Measurements from ENCODE around the gene CEP131.

CEP131 gene

DNA sequence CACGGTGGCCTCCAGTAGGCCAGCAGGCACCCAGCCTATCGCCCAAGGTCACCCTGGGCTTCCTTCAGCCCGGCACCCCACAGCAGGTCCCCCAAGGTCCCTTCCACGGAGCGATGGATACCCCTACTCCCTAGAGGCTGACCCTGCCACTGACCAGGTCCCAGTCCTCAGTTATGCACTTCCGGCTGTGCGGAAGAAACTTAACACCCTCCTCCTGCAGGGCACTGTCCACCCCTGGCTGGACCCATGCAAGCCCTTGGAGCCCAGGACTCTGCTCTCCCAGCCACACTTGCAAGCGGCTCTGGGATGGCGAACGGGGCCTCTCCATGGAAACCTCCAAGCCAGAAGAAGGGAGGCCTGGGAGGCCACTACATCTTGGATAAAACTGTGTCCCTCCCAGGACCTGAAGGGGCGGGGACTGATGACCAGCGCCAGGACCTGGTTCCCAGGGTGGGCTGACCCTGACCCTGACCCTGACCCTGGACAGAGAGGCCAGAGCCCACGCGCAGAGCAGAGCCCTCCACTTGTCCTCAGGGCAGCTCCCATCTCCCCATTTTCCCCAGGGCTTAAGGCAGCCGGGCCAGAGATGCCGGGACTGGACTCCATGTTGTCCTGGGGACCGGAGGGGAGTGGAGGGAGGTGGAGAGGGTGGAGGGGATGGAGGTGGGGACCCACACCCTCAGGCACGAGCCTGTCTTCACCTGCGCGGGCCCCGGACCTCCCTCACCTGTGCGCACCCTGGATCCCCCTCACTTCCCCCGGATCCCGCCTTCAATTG lies 734 bp downstream of the CEP131 start:
- Histone ChIP-seq H3K27ac (ENCODE audit: extremely low read depth, low read depth, low read length) (peak overlapping the region; percentile 78; the same call in 1 of the 2 replicates), H3K36me3 (ENCODE audit: control insufficient read depth in 2 of 2, insufficient read depth in 1 of 2, low read length in 2 of 2) (peaks cover 0 to 28% of the 10 kb centered on the region in 2 experiments; a peak in 2 of 3 replicates), H3K4me1 (ENCODE audit: control insufficient read depth, insufficient read depth, low read length) (peaks cover 13% of the 10 kb centered on the region), H3K4me3 (ENCODE audit: low read depth, low read length) (peak overlapping the region; percentile 86), H3K9me3 (ENCODE audit: control insufficient read depth, insufficient read depth, low read depth, low read length) (no peaks in the 10 kb centered on the region)
- POLR2A ChIA-PET = interaction anchor here (0.8 to 1.4 kb wide), 22 partner anchors 12 to 767 kb away, joined by 3 to 55 read pairs (median 4); partner anchors contain the start of genes ARL16, BAHCC1, CCDC137 and HGS
- CTCF ChIA-PET = interaction anchor here (0.6 to 1.0 kb wide), 4 partner anchors 11 to 204 kb away, joined by 3 read pairs; no protein-coding TSS in a partner anchor
- no peak for TF ChIP-seq ZNF175 (tag by site-specific recombination; IDR thresholded peaks at IDR 0.05)
- TF ChIP-seq ZNF398 (tag by site-specific recombination; IDR thresholded peaks at IDR 0.05) = peak; percentile 79
- TF ChIP-seq SP2 (tag by site-specific recombination; IDR thresholded peaks at IDR 0.05) = peak; percentile 34; the same call in 1 of the 2 replicates
- TF ChIP-seq ZNF548 (tag by site-specific recombination; IDR thresholded peaks at IDR 0.05) = no peak
- TF ChIP-seq MZF1 (tag by site-specific recombination; IDR thresholded peaks at IDR 0.05; ENCODE audit: borderline replicate concordance) = no peak
- TF ChIP-seq ZBTB7A (tag by site-specific recombination; IDR thresholded peaks at IDR 0.05; ENCODE audit: low read depth) = 0 out of 2 replicates have a peak, but pooled peaks have one; percentile 68
- TF ChIP-seq EGR2 (tag by site-specific recombination; IDR thresholded peaks at IDR 0.05; ENCODE audit: low read depth) = peak; percentile 25
- 0 out of 2 replicates have a peak, but pooled peaks have one; percentile 8 for TF ChIP-seq KLF1 (tag by site-specific recombination; IDR thresholded peaks at IDR 0.05)
- no peak for TF ChIP-seq GLIS1 (tag by site-specific recombination; IDR thresholded peaks at IDR 0.05)
- TF ChIP-seq ZNF146 (tag by site-specific recombination; IDR thresholded peaks at IDR 0.05) = no peak
- TF ChIP-seq ZNF621 (tag by site-specific recombination; IDR thresholded peaks at IDR 0.05) = no peak
- TF ChIP-seq, protein P1, sequence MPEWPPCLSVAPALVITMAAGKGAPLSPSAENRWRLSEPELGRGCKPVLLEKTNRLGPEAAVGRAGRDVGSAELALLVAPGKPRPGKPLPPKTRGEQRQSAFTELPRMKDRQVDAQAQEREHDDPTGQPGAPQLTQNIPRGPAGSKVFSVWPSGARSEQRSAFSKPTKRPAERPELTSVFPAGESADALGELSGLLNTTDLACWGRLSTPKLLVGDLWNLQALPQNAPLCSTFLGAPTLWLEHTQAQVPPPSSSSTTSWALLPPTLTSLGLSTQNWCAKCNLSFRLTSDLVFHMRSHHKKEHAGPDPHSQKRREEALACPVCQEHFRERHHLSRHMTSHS (tag by site-specific recombination; IDR thresholded peaks at IDR 0.05) = no peak

GRCh38 chr17:81221371-81221841 lies 1.4 kb downstream of the CEP131 start:
- Histone ChIP-seq H3K4me1 (ENCODE audit: control insufficient read depth, insufficient read depth, low read length) (peaks cover 13% of the 10 kb centered on the region), H3K36me3 (ENCODE audit: control insufficient read depth in 2 of 2, insufficient read depth in 1 of 2, low read length in 2 of 2) (peaks cover 0 to 34% of the 10 kb centered on the region in 2 experiments; a peak in 2 of 3 replicates), H3K4me3 (ENCODE audit: low read depth, low read length) (peak overlapping the region; percentile 86), H3K27ac (ENCODE audit: extremely low read depth, low read depth, low read length) (no peak overlapping the region), H3K9me3 (ENCODE audit: control insufficient read depth, insufficient read depth, low read depth, low read length) (no peaks in the 10 kb centered on the region)
- ChIA-PET POLR2A (interaction anchor here (0.6 to 1.4 kb wide), 2 partner anchors 18 to 59 kb away, joined by 3 to 4 read pairs; partner anchors contain the start of genes NDUFAF8 and TEPSIN), CTCF (interaction anchor here (0.6 to 1.0 kb wide), 3 partner anchors 10 to 119 kb away, joined by 3 to 5 read pairs (median 3); no protein-coding TSS in a partner anchor)
- no peak for TF ChIP-seq HOXA7 (CRISPR knock-in tag; IDR thresholded peaks at IDR 0.05; ENCODE audit: borderline replicate concordance)
- TF ChIP-seq ZNF600 (tag by site-specific recombination; IDR thresholded peaks at IDR 0.05) = peak; percentile 91
- TF ChIP-seq SP7 (tag by site-specific recombination; IDR thresholded peaks at IDR 0.05) = no peak
- TF ChIP-seq ZNF302 (tag by site-specific recombination; IDR thresholded peaks at IDR 0.05; ENCODE audit: low read depth) = no peak
- TF ChIP-seq, protein P2, sequence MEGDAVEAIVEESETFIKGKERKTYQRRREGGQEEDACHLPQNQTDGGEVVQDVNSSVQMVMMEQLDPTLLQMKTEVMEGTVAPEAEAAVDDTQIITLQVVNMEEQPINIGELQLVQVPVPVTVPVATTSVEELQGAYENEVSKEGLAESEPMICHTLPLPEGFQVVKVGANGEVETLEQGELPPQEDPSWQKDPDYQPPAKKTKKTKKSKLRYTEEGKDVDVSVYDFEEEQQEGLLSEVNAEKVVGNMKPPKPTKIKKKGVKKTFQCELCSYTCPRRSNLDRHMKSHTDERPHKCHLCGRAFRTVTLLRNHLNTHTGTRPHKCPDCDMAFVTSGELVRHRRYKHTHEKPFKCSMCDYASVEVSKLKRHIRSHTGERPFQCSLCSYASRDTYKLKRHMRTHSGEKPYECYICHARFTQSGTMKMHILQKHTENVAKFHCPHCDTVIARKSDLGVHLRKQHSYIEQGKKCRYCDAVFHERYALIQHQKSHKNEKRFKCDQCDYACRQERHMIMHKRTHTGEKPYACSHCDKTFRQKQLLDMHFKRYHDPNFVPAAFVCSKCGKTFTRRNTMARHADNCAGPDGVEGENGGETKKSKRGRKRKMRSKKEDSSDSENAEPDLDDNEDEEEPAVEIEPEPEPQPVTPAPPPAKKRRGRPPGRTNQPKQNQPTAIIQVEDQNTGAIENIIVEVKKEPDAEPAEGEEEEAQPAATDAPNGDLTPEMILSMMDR (tag by site-specific recombination; IDR thresholded peaks at IDR 0.05) = no peak
- 0 out of 2 replicates have a peak, but pooled peaks have one; percentile 18 for TF ChIP-seq ZIC2 (tag by site-specific recombination; IDR thresholded peaks at IDR 0.05)
- TF ChIP-seq ZNF768 (tag by site-specific recombination; IDR thresholded peaks at IDR 0.05) = no peak
- TF ChIP-seq ZNF677 (tag by site-specific recombination; IDR thresholded peaks at IDR 0.05) = no peak
- no peak for TF ChIP-seq ZNF654 (tag by site-specific recombination; IDR thresholded peaks at IDR 0.05; ENCODE audit: low read depth)
- TF ChIP-seq ZNF48 (tag by site-specific recombination; IDR thresholded peaks at IDR 0.05) = no peak
- TF ChIP-seq ZNF404 (tag by site-specific recombination; IDR thresholded peaks at IDR 0.05) = no peak
- TF ChIP-seq ZNF140 (tag by site-specific recombination; IDR thresholded peaks at IDR 0.05) = no peak
- TF ChIP-seq ZNF514 (tag by site-specific recombination; IDR thresholded peaks at IDR 0.05) = no peak
- TF ChIP-seq, protein P3, sequence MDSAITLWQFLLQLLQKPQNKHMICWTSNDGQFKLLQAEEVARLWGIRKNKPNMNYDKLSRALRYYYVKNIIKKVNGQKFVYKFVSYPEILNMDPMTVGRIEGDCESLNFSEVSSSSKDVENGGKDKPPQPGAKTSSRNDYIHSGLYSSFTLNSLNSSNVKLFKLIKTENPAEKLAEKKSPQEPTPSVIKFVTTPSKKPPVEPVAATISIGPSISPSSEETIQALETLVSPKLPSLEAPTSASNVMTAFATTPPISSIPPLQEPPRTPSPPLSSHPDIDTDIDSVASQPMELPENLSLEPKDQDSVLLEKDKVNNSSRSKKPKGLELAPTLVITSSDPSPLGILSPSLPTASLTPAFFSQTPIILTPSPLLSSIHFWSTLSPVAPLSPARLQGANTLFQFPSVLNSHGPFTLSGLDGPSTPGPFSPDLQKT (IDR thresholded peaks at IDR 0.05; ENCODE audit: borderline replicate concordance, low read depth, low read length) = no peak
- TF ChIP-seq GLIS1 (tag by site-specific recombination; IDR thresholded peaks at IDR 0.05) = peak; percentile 47
- no peak for TF ChIP-seq ZNF114 (tag by site-specific recombination; IDR thresholded peaks at IDR 0.05)
- TF ChIP-seq ZNF391 (tag by site-specific recombination; IDR thresholded peaks at IDR 0.05; ENCODE audit: borderline replicate concordance, low read depth) = no peak
